Activated T-helper 1 cell treated with anti-CD3 and anti-CD28 coated beads, Interleukin-12 subunit alpha, Interleukin-12 subunit beta, Interleukin-2, Interleukin-4 antibody, amounts not matched to agents 30 ng/mL and 10 ng/mL and 1 ng/mL, durations not matched to agents 14 hours and 24 hours and 36 hours (primary cell): ENCODE measurements around the gene SPDEF. TPM values are rescaled to one million over a fixed set of nuclear protein-coding genes. Genes with fewer than 3 reads are reported as not detected.

Experiments used
- DNase-seq: peaks from one replicate; pipeline ENCODE4 v3.0.0; 2021; ENCODE audit warnings: low spot score
- H3K27ac Mint-ChIP-seq: one replicate; pipeline ENCODE4 v1.8.0; 2021; ENCODE audit warnings: mild to moderate bottlenecking, mixed read lengths
- H3K27me3 Mint-ChIP-seq: one replicate; pipeline ENCODE4 v1.8.0; 2022; ENCODE audit warnings: mild to moderate bottlenecking, moderate library complexity, mixed read lengths; ENCODE audit not compliant: insufficient read depth
- H3K36me3 Mint-ChIP-seq: one replicate; pipeline ENCODE4 v1.8.0; 2021; ENCODE audit warnings: low read depth, mixed read lengths
- H3K4me1 Mint-ChIP-seq: one replicate; pipeline ENCODE4 v1.8.0; 2021; ENCODE audit warnings: low read depth, mixed read lengths
- H3K4me3 Mint-ChIP-seq: one replicate; pipeline ENCODE4 v1.8.0; 2021; ENCODE audit warnings: mild to moderate bottlenecking, moderate library complexity, mixed read lengths
- H3K9me3 Mint-ChIP-seq: one replicate; pipeline ENCODE4 v1.8.0; 2021; ENCODE audit warnings: mixed read lengths
- intact Hi-C: fragments of 100-400 bp; cut with micrococcal nuclease; formaldehyde crosslinking; loops from one replicate; pipeline ENCODE4 v1.15.1; 2024
- total RNA-seq: library from RNA; stranded (reverse); gene quantifications from 2 replicates; pipeline ENCODE4 v1.2.3, GENCODE V29; 2022

SPDEF gene
- total RNA-seq, 1 donor from 2014 or later, result not detected

- Mint-ChIP-seq H3K9me3 (no peaks in the 10 kb centered on the region), H3K36me3 (no peaks in the 10 kb centered on the region), H3K4me3 (no peak overlapping the region), H3K27ac (no peak overlapping the region), H3K27me3 (peaks cover 9% of the 10 kb centered on the region), H3K4me1 (no peaks in the 10 kb centered on the region)
- DNase-seq, result no peak
- intact Hi-C loops, result no loop called here
Observed at GRCh38 chr6:34515473-34516387, 40.4 kb downstream of the SPDEF start.

GRCh38 chr6:34514593-34515472 is 41.3 kb downstream of the SPDEF start:
- DNase-seq, result no peak
- H3K27ac Mint-ChIP-seq, result no peak overlapping the region
- H3K36me3 Mint-ChIP-seq, result no peaks in the 10 kb centered on the region
- H3K9me3 Mint-ChIP-seq, result no peaks in the 10 kb centered on the region
- H3K27me3 Mint-ChIP-seq, result peaks cover 9% of the 10 kb centered on the region
- no peaks in the 10 kb centered on the region for H3K4me1 Mint-ChIP-seq
- no peak overlapping the region for H3K4me3 Mint-ChIP-seq
- intact Hi-C loops, result no loop called here

GRCh38 chr6:34514112-34514511 is 42.0 kb downstream of the SPDEF start:
- Mint-ChIP-seq H3K9me3 (no peaks in the 10 kb centered on the region), H3K4me1 (no peaks in the 10 kb centered on the region), H3K36me3 (no peaks in the 10 kb centered on the region), H3K4me3 (no peak overlapping the region), H3K27me3 (peaks cover 9% of the 10 kb centered on the region), H3K27ac (no peak overlapping the region)
- intact Hi-C loops, result no loop called here
- DNase-seq, result no peak

- no peak overlapping the region for H3K4me3 Mint-ChIP-seq
- peaks cover 9% of the 10 kb centered on the region for H3K27me3 Mint-ChIP-seq
- intact Hi-C loops, result no loop called here
- no peaks in the 10 kb centered on the region for H3K9me3 Mint-ChIP-seq
- no peaks in the 10 kb centered on the region for H3K36me3 Mint-ChIP-seq
- DNase-seq, result no peak
- no peaks in the 10 kb centered on the region for H3K4me1 Mint-ChIP-seq
- no peak overlapping the region for H3K27ac Mint-ChIP-seq
Observed at GRCh38 chr6:34513646-34514045, 42.5 kb downstream of the SPDEF start.

GRCh38 chr6:34512738-34513115 is 43.4 kb downstream of the SPDEF start:
- H3K36me3 Mint-ChIP-seq, result no peaks in the 10 kb centered on the region
- H3K27me3 Mint-ChIP-seq, result peaks cover 9% of the 10 kb centered on the region
- H3K27ac Mint-ChIP-seq, result no peak overlapping the region
- H3K4me1 Mint-ChIP-seq, result no peaks in the 10 kb centered on the region
- no peaks in the 10 kb centered on the region for H3K9me3 Mint-ChIP-seq
- no peak overlapping the region for H3K4me3 Mint-ChIP-seq
- intact Hi-C loops, result no loop called here
- no peak for DNase-seq

- no peaks in the 10 kb centered on the region for H3K36me3 Mint-ChIP-seq
- no peaks in the 10 kb centered on the region for H3K9me3 Mint-ChIP-seq
Observed at GRCh38 chr6:34511915-34512737, 44.0 kb downstream of the SPDEF start.

GRCh38 chr6:34511214-34511914 is 44.8 kb downstream of the SPDEF start:
- no peak overlapping the region for H3K4me3 Mint-ChIP-seq
- H3K36me3 Mint-ChIP-seq, result no peaks in the 10 kb centered on the region
- no peak overlapping the region for H3K27ac Mint-ChIP-seq
- no peak for DNase-seq
- intact Hi-C loops, result no loop called here
- H3K4me1 Mint-ChIP-seq, result no peaks in the 10 kb centered on the region
- no peaks in the 10 kb centered on the region for H3K9me3 Mint-ChIP-seq
- H3K27me3 Mint-ChIP-seq, result peaks cover 17% of the 10 kb centered on the region

More at GRCh38 chr6:34511915-34512737, 44.0 kb downstream of the SPDEF start:
- no peak for DNase-seq
- Mint-ChIP-seq H3K27me3 (peaks cover 11% of the 10 kb centered on the region), H3K4me1 (no peaks in the 10 kb centered on the region), H3K27ac (no peak overlapping the region), H3K4me3 (no peak overlapping the region)
- intact Hi-C loops, result no loop called here

GRCh38 chr6:34510299-34510698 is 45.8 kb downstream of the SPDEF start:
- DNase-seq, result no peak

GRCh38 chr6:34509782-34510181 is 46.3 kb downstream of the SPDEF start:
- no peaks in the 10 kb centered on the region for H3K36me3 Mint-ChIP-seq

More at GRCh38 chr6:34510299-34510698, 45.8 kb downstream of the SPDEF start:
- intact Hi-C loops, result no loop called here
- Mint-ChIP-seq H3K36me3 (no peaks in the 10 kb centered on the region), H3K9me3 (no peaks in the 10 kb centered on the region), H3K27ac (no peak overlapping the region), H3K27me3 (peaks cover 22% of the 10 kb centered on the region), H3K4me1 (no peaks in the 10 kb centered on the region), H3K4me3 (no peak overlapping the region)

GRCh38 chr6:34508425-34508824 is 47.7 kb downstream of the SPDEF start:
- Mint-ChIP-seq H3K27ac (no peak overlapping the region), H3K36me3 (no peaks in the 10 kb centered on the region), H3K4me1 (no peaks in the 10 kb centered on the region), H3K27me3 (peaks cover 16% of the 10 kb centered on the region), H3K9me3 (no peaks in the 10 kb centered on the region), H3K4me3 (no peak overlapping the region)
- intact Hi-C loops, result no loop called here
- DNase-seq, result no peak

More at GRCh38 chr6:34509782-34510181, 46.3 kb downstream of the SPDEF start:
- intact Hi-C loops, result no loop called here
- Mint-ChIP-seq H3K4me1 (no peaks in the 10 kb centered on the region), H3K4me3 (no peak overlapping the region), H3K27me3 (peaks cover 22% of the 10 kb centered on the region), H3K9me3 (no peaks in the 10 kb centered on the region), H3K27ac (no peak overlapping the region)
- DNase-seq, result no peak

GRCh38 chr6:34506718-34507117 is 49.4 kb downstream of the SPDEF start:
- H3K4me3 Mint-ChIP-seq, result no peak overlapping the region
- peaks cover 16% of the 10 kb centered on the region for H3K27me3 Mint-ChIP-seq
- H3K4me1 Mint-ChIP-seq, result no peaks in the 10 kb centered on the region
- intact Hi-C loops, result no loop called here
- H3K27ac Mint-ChIP-seq, result no peak overlapping the region
- DNase-seq, result no peak
- no peaks in the 10 kb centered on the region for H3K9me3 Mint-ChIP-seq
- H3K36me3 Mint-ChIP-seq, result no peaks in the 10 kb centered on the region

GRCh38 chr6:34497411-34497810 is 58.7 kb downstream of the SPDEF start:
- Mint-ChIP-seq H3K27me3 (no peaks in the 10 kb centered on the region), H3K27ac (no peak overlapping the region), H3K4me3 (no peak overlapping the region), H3K9me3 (no peaks in the 10 kb centered on the region), H3K36me3 (no peaks in the 10 kb centered on the region), H3K4me1 (no peaks in the 10 kb centered on the region)
- no peak for DNase-seq
- intact Hi-C loops, result no loop called here
